Skin of body (tissue), 2 donors: ENCODE data around the gene PDE6G. TPM values are rescaled to one million over a fixed set of nuclear protein-coding genes. Genes with fewer than 3 reads are reported as not detected.

ENCODE experiments used
- DNase-seq: peaks from one replicate; lab custom pipeline; 2025; lab: John Stamatoyannopoulos, UW
- total RNA-seq: library from RNA; depleted of rRNA; stranded (reverse); fragments of >200 nt; gene quantifications from one replicate; pipeline ENCODE4 v1.2.3, GENCODE V29; 2014

Gene PDE6G
- 0.49 TPM for total RNA-seq

- no peak for DNase-seq
Measured at GRCh38 chr17:81656118-81656743, at the start of gene PDE6G. Gene PDE6G (minus strand): TSS chr17:81656542. CDS start chr17:81653305, 3,237 bp downstream.

- no peak for DNase-seq
Measured at GRCh38 chr17:81705518-81706231, 49.3 kb upstream of the PDE6G start.

- no peak for DNase-seq
Measured at GRCh38 chr17:81703747-81704654, 47.7 kb upstream of the PDE6G start.

- DNase-seq, result peak; percentile 83
Measured at GRCh38 chr17:81702934-81703746, 46.8 kb upstream of the PDE6G start, which contains the start of gene MRPL12. Gene MRPL12 (plus strand): TSS chr17:81703367. CDS start chr17:81703502, 135 bp downstream.

GRCh38 chr17:81701288-81702071, 45.1 kb upstream of the PDE6G start:
- DNase-seq, result no peak

- no peak for DNase-seq
Measured at GRCh38 chr17:81700353-81701287, 44.3 kb upstream of the PDE6G start.

GRCh38 chr17:81697261-81698044, 41.1 kb upstream of the PDE6G start:
- no peak for DNase-seq

GRCh38 chr17:81696218-81696941, 40.0 kb upstream of the PDE6G start:
- DNase-seq, result no peak

GRCh38 chr17:81695801-81696200, 39.5 kb upstream of the PDE6G start:
- DNase-seq, result no peak

GRCh38 chr17:81695211-81695610, 38.9 kb upstream of the PDE6G start:
- no peak for DNase-seq

- DNase-seq, result no peak
Measured at GRCh38 chr17:81694810-81695209, 38.5 kb upstream of the PDE6G start.

GRCh38 chr17:81693509-81694210, 37.3 kb upstream of the PDE6G start:
- no peak for DNase-seq

GRCh38 chr17:81691608-81692007, 35.3 kb upstream of the PDE6G start:
- DNase-seq, result no peak

- DNase-seq, result no peak
Measured at GRCh38 chr17:81691196-81691595, 34.9 kb upstream of the PDE6G start.

- DNase-seq, result no peak
Measured at GRCh38 chr17:81690549-81690948, 34.2 kb upstream of the PDE6G start.

GRCh38 chr17:81690066-81690465, 33.7 kb upstream of the PDE6G start:
- no peak for DNase-seq

- DNase-seq, result no peak
Measured at GRCh38 chr17:81688616-81689015, 32.3 kb upstream of the PDE6G start.
